ENCODE results near the gene NEB.

GRCh38 chr2:151707857-151708256, 26.4 kb downstream of the NEB start:
- TF ChIP-seq CTCF (IDR thresholded peaks at IDR 0.05): no peak
- TF ChIP-seq POLR2A (IDR thresholded peaks at IDR 0.05): no peak
